ENCODE data around the gene RRAGB. TPM values are rescaled to one million over a fixed set of nuclear protein-coding genes. Genes with fewer than 3 reads are reported as not detected.
"Not testable (repeated sequence)": the region's sequence is repeated elsewhere in the genome, so short reads cannot be mapped to it uniquely, and the experiment has no call there.

The RRAGB gene
- total and polyA plus RNA-seq, 3 experiments from 2014 or later: 6.8 to 11.1 (median 7.8) TPM

- Histone ChIP-seq H3K27ac (ENCODE audit: low read depth, low read length) (no peak overlapping the region), H3K4me3 (ENCODE audit: low read length) (no peak overlapping the region), H3K9me3 (ENCODE audit: low read length) (no peaks in the 10 kb centered on the region), H3K27me3 (ENCODE audit: insufficient read depth, low read length, poor library complexity, severe bottlenecking) (no peaks in the 10 kb centered on the region), H3K36me3 (ENCODE audit: insufficient read depth, low read length) (peaks cover 5% of the 10 kb centered on the region), H3K4me1 (ENCODE audit: insufficient read depth, low read length) (no peaks in the 10 kb centered on the region)
- H3K27ac Mint-ChIP-seq: no peak overlapping the region
- H3K9me3 Mint-ChIP-seq: peaks cover 0 to 3% (median 0%) of the 10 kb centered on the region in 5 donors
- no peak for DNase-seq
- ChIA-PET CTCF (no interaction called here), POLR2A (no interaction called here)
- peaks cover 0 to 5% of the 10 kb centered on the region in 2 donors for H3K27me3 Mint-ChIP-seq
- peaks cover 15 to 82% (median 18%) of the 10 kb centered on the region in 3 donors for H3K36me3 Mint-ChIP-seq
- peaks cover 0 to 10% (median 2%) of the 10 kb centered on the region in 3 donors for H3K4me1 Mint-ChIP-seq
- no peak overlapping the region for H3K4me3 Mint-ChIP-seq
Observed at GRCh38 chrX:55738969-55739368, 21.4 kb downstream of the RRAGB start.

- no peaks in the 10 kb centered on the region for H3K9me3 Mint-ChIP-seq
- H3K27ac Mint-ChIP-seq: no peak overlapping the region
- no peak for DNase-seq
- CTCF ChIA-PET: no interaction called here
- Histone ChIP-seq H3K27ac (ENCODE audit: low read depth, low read length) (no peak overlapping the region), H3K27me3 (ENCODE audit: insufficient read depth, low read length, poor library complexity, severe bottlenecking) (no peaks in the 10 kb centered on the region), H3K4me1 (ENCODE audit: insufficient read depth, low read length) (no peaks in the 10 kb centered on the region), H3K4me3 (ENCODE audit: low read length) (no peak overlapping the region), H3K9me3 (ENCODE audit: low read length) (no peaks in the 10 kb centered on the region), H3K36me3 (ENCODE audit: insufficient read depth, low read length) (peaks cover 1% of the 10 kb centered on the region)
- H3K27me3 Mint-ChIP-seq: peaks cover 0 to 2% of the 10 kb centered on the region in 2 donors
- peaks cover 3 to 75% (median 14%) of the 10 kb centered on the region in 3 donors for H3K36me3 Mint-ChIP-seq
- peaks cover 0 to 3% (median 0%) of the 10 kb centered on the region in 3 donors for H3K4me1 Mint-ChIP-seq
- POLR2A ChIA-PET: no interaction called here
- H3K4me3 Mint-ChIP-seq: no peak overlapping the region
Observed at GRCh38 chrX:55742649-55743048, 25.1 kb downstream of the RRAGB start.

- H3K36me3 ChIP-seq (ENCODE audit: insufficient read depth, low read length); H3K9me3 Mint-ChIP-seq; H3K27me3 Mint-ChIP-seq; H3K27ac Mint-ChIP-seq; H3K27ac ChIP-seq (ENCODE audit: low read depth, low read length); H3K9me3 ChIP-seq (ENCODE audit: low read length); POLR2A ChIA-PET; H3K4me1 Mint-ChIP-seq; H3K4me3 ChIP-seq (ENCODE audit: low read length); H3K27me3 ChIP-seq (ENCODE audit: insufficient read depth, low read length, poor library complexity, severe bottlenecking); H3K4me3 Mint-ChIP-seq; H3K4me1 ChIP-seq (ENCODE audit: insufficient read depth, low read length); DNase-seq; CTCF ChIA-PET: not testable (repeated sequence)
- peaks cover 0 to 60% (median 10%) of the 10 kb centered on the region in 3 donors for H3K36me3 Mint-ChIP-seq
Observed at GRCh38 chrX:55748463-55748862, 30.9 kb downstream of the RRAGB start.

GRCh38 chrX:55750256-55750655, 32.7 kb downstream of the RRAGB start:
- Histone ChIP-seq H3K4me1 (ENCODE audit: insufficient read depth, low read length) (no peaks in the 10 kb centered on the region), H3K27ac (ENCODE audit: low read depth, low read length) (no peak overlapping the region), H3K27me3 (ENCODE audit: insufficient read depth, low read length, poor library complexity, severe bottlenecking) (no peaks in the 10 kb centered on the region), H3K4me3 (ENCODE audit: low read length) (no peak overlapping the region), H3K36me3 (ENCODE audit: insufficient read depth, low read length) (no peaks in the 10 kb centered on the region), H3K9me3 (ENCODE audit: low read length) (no peaks in the 10 kb centered on the region)
- ChIA-PET CTCF (no interaction called here), POLR2A (no interaction called here)
- H3K27me3 Mint-ChIP-seq: no peaks in the 10 kb centered on the region
- H3K4me3 Mint-ChIP-seq: no peak overlapping the region
- peaks cover 0 to 55% (median 6%) of the 10 kb centered on the region in 3 donors for H3K36me3 Mint-ChIP-seq
- H3K27ac Mint-ChIP-seq: peak overlapping the region in 1 of 8 donors; percentile 38
- no peak for DNase-seq
- no peaks in the 10 kb centered on the region for H3K4me1 Mint-ChIP-seq
- no peaks in the 10 kb centered on the region for H3K9me3 Mint-ChIP-seq

- Histone ChIP-seq H3K4me1 (ENCODE audit: insufficient read depth, low read length) (no peaks in the 10 kb centered on the region), H3K36me3 (ENCODE audit: insufficient read depth, low read length) (no peaks in the 10 kb centered on the region), H3K9me3 (ENCODE audit: low read length) (no peaks in the 10 kb centered on the region), H3K27ac (ENCODE audit: low read depth, low read length) (no peak overlapping the region), H3K4me3 (ENCODE audit: low read length) (no peak overlapping the region), H3K27me3 (ENCODE audit: insufficient read depth, low read length, poor library complexity, severe bottlenecking) (no peaks in the 10 kb centered on the region)
- H3K9me3 Mint-ChIP-seq: no peaks in the 10 kb centered on the region
- no peak for DNase-seq
- H3K4me3 Mint-ChIP-seq: no peak overlapping the region
- peaks cover 0 to 67% (median 10%) of the 10 kb centered on the region in 3 donors for H3K36me3 Mint-ChIP-seq
- ChIA-PET CTCF (no interaction called here), POLR2A (no interaction called here)
- no peaks in the 10 kb centered on the region for H3K4me1 Mint-ChIP-seq
- H3K27me3 Mint-ChIP-seq: peaks cover 0 to 2% of the 10 kb centered on the region in 2 donors
- no peak overlapping the region for H3K27ac Mint-ChIP-seq
Observed at GRCh38 chrX:55754861-55755294, 37.3 kb downstream of the RRAGB start.

GRCh38 chrX:55758033-55758432, 40.5 kb downstream of the RRAGB start:
- DNase-seq: no peak
- ChIA-PET CTCF (no interaction called here), POLR2A (no interaction called here)
- H3K27ac ChIP-seq (ENCODE audit: low read depth, low read length): no peak overlapping the region
- no peak overlapping the region for H3K4me3 ChIP-seq (ENCODE audit: low read length)
- Mint-ChIP-seq H3K4me1 (no peaks in the 10 kb centered on the region), H3K4me3 (no peak overlapping the region), H3K9me3 (no peaks in the 10 kb centered on the region), H3K36me3 (peaks cover 0 to 58% (median 15%) of the 10 kb centered on the region in 3 donors), H3K27me3 (peaks cover 0 to 6% of the 10 kb centered on the region in 2 donors), H3K27ac (no peak overlapping the region)
- H3K36me3 ChIP-seq (ENCODE audit: insufficient read depth, low read length): no peaks in the 10 kb centered on the region
- no peaks in the 10 kb centered on the region for H3K4me1 ChIP-seq (ENCODE audit: insufficient read depth, low read length)
- H3K27me3 ChIP-seq (ENCODE audit: insufficient read depth, low read length, poor library complexity, severe bottlenecking): no peaks in the 10 kb centered on the region
- no peaks in the 10 kb centered on the region for H3K9me3 ChIP-seq (ENCODE audit: low read length)

GRCh38 chrX:55759478-55759877, 41.9 kb downstream of the RRAGB start:
- Histone ChIP-seq H3K27ac (ENCODE audit: low read depth, low read length) (no peak overlapping the region), H3K9me3 (ENCODE audit: low read length) (no peaks in the 10 kb centered on the region), H3K4me1 (ENCODE audit: insufficient read depth, low read length) (no peaks in the 10 kb centered on the region), H3K27me3 (ENCODE audit: insufficient read depth, low read length, poor library complexity, severe bottlenecking) (no peaks in the 10 kb centered on the region), H3K36me3 (ENCODE audit: insufficient read depth, low read length) (no peaks in the 10 kb centered on the region), H3K4me3 (ENCODE audit: low read length) (no peak overlapping the region)
- no peak for DNase-seq
- no peaks in the 10 kb centered on the region for H3K9me3 Mint-ChIP-seq
- CTCF ChIA-PET: no interaction called here
- no peaks in the 10 kb centered on the region for H3K4me1 Mint-ChIP-seq
- POLR2A ChIA-PET: no interaction called here
- no peak overlapping the region for H3K4me3 Mint-ChIP-seq
- peaks cover 0 to 6% of the 10 kb centered on the region in 2 donors for H3K27me3 Mint-ChIP-seq
- H3K27ac Mint-ChIP-seq: no peak overlapping the region
- H3K36me3 Mint-ChIP-seq: peaks cover 0 to 57% (median 15%) of the 10 kb centered on the region in 3 donors

- Histone ChIP-seq H3K4me1 (ENCODE audit: insufficient read depth, low read length) (no peaks in the 10 kb centered on the region), H3K9me3 (ENCODE audit: low read length) (no peaks in the 10 kb centered on the region), H3K4me3 (ENCODE audit: low read length) (no peak overlapping the region), H3K36me3 (ENCODE audit: insufficient read depth, low read length) (no peaks in the 10 kb centered on the region), H3K27me3 (ENCODE audit: insufficient read depth, low read length, poor library complexity, severe bottlenecking) (no peaks in the 10 kb centered on the region), H3K27ac (ENCODE audit: low read depth, low read length) (no peak overlapping the region)
- DNase-seq: no peak
- H3K9me3 Mint-ChIP-seq: peaks cover 0 to 14% (median 9%) of the 10 kb centered on the region in 5 donors
- peaks cover 0 to 26% (median 20%) of the 10 kb centered on the region in 3 donors for H3K36me3 Mint-ChIP-seq
- ChIA-PET CTCF (no interaction called here), POLR2A (no interaction called here)
- H3K4me1 Mint-ChIP-seq: no peaks in the 10 kb centered on the region
- no peak overlapping the region for H3K4me3 Mint-ChIP-seq
- peaks cover 0 to 5% of the 10 kb centered on the region in 2 donors for H3K27me3 Mint-ChIP-seq
- H3K27ac Mint-ChIP-seq: no peak overlapping the region
Observed at GRCh38 chrX:55767100-55767499, 49.6 kb downstream of the RRAGB start.

- H3K4me3 ChIP-seq (ENCODE audit: low read length); H3K27me3 Mint-ChIP-seq; H3K36me3 ChIP-seq (ENCODE audit: insufficient read depth, low read length); H3K9me3 ChIP-seq (ENCODE audit: low read length); H3K4me1 ChIP-seq (ENCODE audit: insufficient read depth, low read length); H3K27ac ChIP-seq (ENCODE audit: low read depth, low read length); H3K4me3 Mint-ChIP-seq; H3K27ac Mint-ChIP-seq; H3K4me1 Mint-ChIP-seq; POLR2A ChIA-PET; H3K27me3 ChIP-seq (ENCODE audit: insufficient read depth, low read length, poor library complexity, severe bottlenecking); CTCF ChIA-PET; DNase-seq: not testable (repeated sequence)
- Mint-ChIP-seq H3K36me3 (peaks cover 7 to 45% (median 36%) of the 10 kb centered on the region in 3 donors), H3K9me3 (peaks cover 0 to 20% (median 10%) of the 10 kb centered on the region in 5 donors)
Observed at GRCh38 chrX:55774419-55774818, 56.9 kb downstream of the RRAGB start.

All from CD8-positive, alpha-beta memory T cell (primary cell).